CD4-positive, alpha-beta T cell treated with Interleukin-4 for 1 hour (primary cell): Measurements from ENCODE around the gene SIRPB1.
"Not testable (repeated sequence)": the region's sequence is repeated elsewhere in the genome, so short reads cannot be mapped to it uniquely, and the experiment has no call there.

Source experiments
- DNase-seq, 2 donors: peaks; one replicate each; pipeline ENCODE4 v3.0.0-alpha.2; 2020 to 2022

Gene SIRPB1

GRCh38 chr20:1588533-1589460 lies 31.0 kb downstream of the SIRPB1 start:
- no peak for DNase-seq

DNA sequence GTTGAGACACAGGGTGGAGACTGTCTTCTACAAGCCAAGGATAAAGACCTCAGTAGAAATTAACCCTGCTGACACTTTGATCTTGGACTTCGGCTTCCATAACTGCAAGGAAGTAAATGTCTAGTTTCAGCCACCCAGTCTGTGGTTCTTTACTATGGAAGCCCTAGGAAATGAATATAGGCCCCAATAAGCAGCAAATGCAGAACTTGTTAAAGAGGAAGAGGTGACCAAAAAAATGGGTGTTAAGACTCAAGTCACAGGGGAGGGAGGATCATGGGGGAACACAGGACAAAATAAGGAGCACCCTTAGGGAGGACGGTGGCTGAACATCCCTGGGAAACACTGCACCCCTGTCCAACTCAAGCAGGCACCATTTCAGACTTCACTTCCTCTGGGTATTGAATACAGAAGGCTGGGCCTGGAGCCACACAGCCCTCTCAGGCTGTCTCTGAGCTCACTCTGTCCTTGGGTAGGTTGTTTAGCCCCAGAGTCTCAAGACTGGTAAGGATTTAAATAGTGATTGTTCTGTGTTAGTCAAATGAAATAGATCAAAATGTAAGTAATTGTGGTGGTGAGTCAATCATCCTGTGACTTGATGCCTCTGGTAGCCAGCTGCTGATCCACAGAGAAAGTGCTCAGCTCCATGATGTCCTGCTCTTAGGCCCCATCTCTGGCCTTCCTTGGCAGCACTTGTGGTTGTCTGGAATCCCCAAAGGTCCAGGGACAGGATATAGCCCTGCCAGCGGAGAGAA lies 31.9 kb downstream of the SIRPB1 start:
- DNase-seq = no peak

- no peak for DNase-seq
Observed at GRCh38 chr20:1579488-1579887, 40.3 kb downstream of the SIRPB1 start.

DNA sequence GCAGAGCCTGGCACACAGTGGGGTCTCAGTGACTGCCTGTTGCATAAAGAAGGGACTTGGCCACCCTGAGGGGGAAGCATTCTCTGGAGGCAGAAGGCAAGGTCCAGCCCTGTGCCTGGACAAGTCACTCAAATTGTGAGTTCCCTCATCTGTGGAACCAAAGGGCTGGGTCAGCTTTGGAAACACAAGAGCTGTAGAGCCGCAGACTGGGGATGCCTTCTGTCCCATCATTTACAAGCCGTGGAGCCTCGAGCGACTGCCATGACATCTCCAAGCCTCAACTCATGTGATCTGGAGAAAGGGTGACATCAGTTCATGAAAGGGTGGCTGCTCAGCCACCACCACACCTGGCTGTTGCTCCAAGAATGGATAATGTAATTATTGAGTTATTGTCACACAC lies 41.9 kb downstream of the SIRPB1 start:
- no peak for DNase-seq

- not testable (repeated sequence) for DNase-seq
Observed at GRCh38 chr20:1577313-1577712, 42.5 kb downstream of the SIRPB1 start.

DNA sequence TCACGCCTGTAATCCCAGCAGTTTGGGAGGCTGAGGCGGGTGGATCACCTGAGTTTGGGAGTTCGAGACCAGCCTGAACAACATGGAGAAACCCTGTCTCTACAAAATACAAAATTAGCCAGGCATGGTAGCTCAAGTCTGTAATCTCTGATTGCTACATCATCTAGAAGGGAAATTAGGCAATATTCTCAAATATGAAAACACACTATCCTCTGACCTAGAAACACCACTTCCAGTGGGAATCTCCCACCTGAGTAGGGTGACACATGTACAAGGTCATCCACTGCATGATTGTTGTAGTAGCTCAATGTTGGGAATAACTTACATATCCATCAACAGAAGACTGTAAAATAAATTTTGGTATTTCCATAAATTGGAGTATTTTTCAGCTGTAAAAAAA lies 43.2 kb downstream of the SIRPB1 start:
- no peak for DNase-seq

DNA sequence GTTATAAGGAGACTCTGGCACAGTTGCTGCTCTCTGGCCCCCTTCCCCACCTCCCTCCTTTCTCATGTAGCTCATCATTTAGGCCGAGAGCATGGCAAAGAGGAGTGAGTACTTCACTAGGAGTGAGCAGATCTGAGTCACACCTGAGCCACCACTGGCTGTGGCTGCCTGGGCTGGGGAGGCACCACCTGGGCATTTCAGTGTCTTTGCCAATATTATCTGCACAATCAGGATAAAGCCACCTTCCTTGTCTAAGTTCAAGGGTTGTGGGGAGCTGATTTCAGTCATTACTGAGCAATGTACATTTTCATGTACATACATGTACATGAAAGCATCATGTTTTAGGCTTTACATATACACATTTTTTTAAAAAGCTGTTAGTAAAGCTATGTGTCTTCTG lies 43.8 kb downstream of the SIRPB1 start:
- not testable (repeated sequence) for DNase-seq

DNA sequence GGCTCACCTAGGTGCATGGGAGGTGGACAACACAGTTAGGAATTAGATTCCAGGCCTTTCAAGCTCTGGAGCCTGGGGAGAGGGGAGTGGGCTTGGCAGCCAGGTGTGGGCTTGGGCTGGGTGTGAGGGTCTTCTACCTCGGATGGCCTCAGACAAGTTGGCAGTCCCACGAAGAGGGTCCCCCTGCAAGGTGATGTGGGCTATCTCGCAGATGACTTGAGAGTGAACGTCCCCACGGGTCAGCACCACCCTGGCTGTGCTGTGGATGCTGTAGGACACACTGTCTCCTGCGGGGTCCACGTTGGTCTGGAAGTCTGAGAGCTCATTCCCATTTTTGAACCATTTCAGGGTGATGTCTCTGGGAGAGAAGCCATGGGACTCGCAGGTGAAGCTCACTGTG lies 48.2 kb downstream of the SIRPB1 start:
- not testable (repeated sequence) for DNase-seq
